Stimulated activated CD8-positive, alpha-beta memory T cell treated with anti-CD3 and anti-CD28 coated beads, Interleukin-7, amount 100 ng/mL, for 24 hours (primary cell): ENCODE results near the gene NOG.

Experiments used
- DNase-seq: peaks from one replicate; pipeline ENCODE4 v3.0.0-alpha.2; 2020; ENCODE audit warnings: low read depth

Gene NOG

DNA sequence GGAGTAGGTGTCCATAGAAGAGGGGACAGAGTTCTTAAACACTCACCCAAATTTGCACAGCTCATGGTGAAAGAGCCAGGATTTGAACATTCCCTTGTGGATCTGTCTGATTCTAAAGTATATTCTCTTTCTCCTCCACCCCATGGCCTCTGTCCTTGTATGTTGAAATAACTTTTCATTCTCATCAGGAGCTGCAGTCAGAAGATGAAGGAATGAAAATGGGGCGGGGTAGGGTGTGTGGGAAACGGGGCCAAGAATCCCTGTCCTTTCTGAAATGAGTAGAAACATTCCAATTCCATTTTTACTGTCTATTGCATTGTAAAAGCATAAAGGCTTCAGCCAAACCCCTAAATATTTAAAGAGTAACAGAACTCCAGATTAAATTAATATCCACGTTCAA is 42.8 kb downstream of the NOG start:
- no peak for DNase-seq

DNA sequence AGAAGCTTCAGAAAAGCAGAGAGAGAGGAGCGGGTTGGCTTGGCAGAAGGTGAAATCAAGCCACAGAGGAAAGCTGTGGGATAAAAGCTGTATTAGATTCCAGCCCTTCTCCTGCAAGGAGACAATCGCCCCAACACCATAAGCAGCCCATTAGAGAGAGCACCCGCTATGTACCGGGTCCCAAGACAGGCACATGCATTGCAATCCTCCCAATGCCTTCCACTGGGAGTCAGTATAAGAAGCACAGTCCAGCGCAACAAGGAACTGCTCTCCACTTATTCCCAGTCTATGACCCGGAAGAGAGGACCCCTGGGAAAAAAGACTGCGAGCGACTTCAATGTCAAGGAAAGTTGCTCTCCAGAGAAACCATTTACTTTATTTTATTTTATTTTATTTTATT is 43.8 kb downstream of the NOG start:
- DNase-seq, result no peak

DNA sequence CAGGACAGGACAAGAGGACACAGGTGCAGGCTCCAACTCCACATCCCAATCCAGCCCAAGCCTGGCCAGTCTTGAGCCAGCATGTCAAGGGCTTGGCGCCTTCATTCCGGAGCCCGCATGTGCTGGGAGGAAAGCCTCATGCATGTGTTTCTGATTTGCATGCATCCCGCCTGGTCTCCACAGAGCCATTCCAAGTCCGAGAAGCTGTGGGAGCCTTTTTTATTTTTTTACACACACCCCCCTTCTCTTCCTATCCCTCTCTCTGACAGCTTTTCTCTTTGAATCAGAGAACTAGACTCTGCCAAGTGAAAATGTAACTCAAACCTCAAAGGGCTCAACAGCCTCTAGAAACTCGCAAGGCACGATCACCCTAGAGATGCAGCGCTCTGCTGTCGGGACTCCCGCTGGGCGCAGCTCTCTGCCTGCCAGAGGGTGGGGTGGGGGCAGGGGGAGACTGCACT is 45.1 kb downstream of the NOG start:
- no peak for DNase-seq

DNA sequence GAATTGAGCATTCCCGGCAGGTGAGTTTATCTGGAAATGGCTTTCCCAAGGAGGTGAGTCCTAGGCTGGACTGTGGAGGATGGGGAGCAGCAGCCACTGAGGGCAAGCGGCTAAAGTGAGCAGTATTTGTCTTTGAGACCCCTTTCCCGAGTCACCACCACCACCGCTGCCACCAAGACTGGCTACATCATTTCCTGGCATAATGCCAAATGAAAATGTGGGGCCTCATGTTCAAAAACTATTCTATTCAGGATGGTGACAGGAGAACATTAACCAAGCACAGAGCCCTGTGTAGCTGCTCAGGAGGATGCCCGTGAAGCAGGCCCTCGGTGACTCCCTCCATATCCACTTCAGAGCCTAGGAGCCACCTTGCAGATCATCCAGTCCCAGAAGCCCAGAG is 46.0 kb downstream of the NOG start:
- no peak for DNase-seq

- no peak for DNase-seq
Measured at GRCh38 chr17:56640116-56640515, 46.6 kb downstream of the NOG start.

DNA sequence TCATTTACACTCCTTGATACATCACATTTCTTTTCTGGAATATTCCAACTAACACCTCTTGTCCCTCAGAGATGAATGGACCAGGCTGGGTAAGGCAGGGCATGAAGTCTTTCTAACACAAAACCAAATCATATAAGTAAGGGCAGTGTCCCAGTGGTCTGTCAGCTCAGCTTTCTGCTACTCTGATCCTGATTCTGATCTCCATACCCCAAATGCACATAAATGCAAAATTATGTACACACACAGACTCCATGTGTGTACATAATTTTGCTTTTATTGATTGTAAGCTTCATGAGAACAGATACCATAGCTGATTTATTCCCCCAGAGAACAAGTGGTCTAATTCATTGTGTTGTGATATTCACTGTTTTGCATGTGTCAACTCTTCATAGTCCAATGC is 47.9 kb downstream of the NOG start:
- no peak for DNase-seq

DNA sequence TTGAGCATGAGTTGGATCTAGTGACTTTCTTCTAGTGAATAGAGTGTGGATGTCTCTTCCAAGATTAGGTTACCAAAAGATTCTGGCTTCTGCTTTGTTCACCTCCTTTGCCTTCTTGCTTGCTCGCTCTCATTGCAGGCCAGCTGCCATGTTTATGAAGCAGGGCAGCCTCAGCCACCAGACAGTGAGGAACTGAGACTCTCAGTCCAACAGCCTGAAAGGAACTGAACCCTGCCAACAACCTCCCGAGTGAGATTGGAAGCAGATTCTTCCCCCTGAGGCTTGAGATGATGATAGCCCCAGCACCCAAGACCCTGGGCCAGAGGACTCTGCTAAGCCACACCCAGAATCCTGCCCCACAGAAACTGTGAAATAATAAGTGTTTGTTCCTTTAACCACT is 48.4 kb downstream of the NOG start:
- no peak for DNase-seq

DNA sequence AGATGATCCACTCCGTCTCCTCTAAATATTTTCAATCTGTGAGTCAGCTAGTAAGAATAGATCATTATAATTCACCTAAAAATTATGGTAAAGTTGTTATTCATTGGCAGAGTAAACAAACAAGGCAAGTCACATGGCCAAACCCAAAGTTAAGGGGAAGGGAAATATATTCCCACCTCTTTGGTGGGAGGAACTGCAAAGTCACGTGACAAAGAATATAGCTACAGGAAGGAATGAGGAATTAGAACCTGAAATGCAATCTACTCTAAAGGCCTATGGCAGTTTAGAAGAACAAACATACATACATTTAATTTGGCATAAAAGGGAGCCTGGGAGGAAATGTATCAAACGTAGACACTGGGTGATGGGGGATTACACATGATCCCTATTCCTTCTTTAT is 48.9 kb downstream of the NOG start:
- DNase-seq, result no peak
